ENCODE measurements around the gene MCTP2.
"Not testable (repeated sequence)": the region's sequence is repeated elsewhere in the genome, so short reads cannot be mapped to it uniquely, and the experiment has no call there.

Gene MCTP2

GRCh38 chr15:94257776-94258175 is 26.4 kb downstream of the MCTP2 start:
- DNase-seq; in situ Hi-C loops (cut with HindIII; ENCODE audit: low pct_ligation_motif_present, low pct_unique_long_range_greater_than_20kb, low sequenced_read_pairs): not testable (repeated sequence)

GRCh38 chr15:94258246-94258645 is 26.9 kb downstream of the MCTP2 start:
- DNase-seq, result no peak
- in situ Hi-C loops (cut with HindIII; ENCODE audit: low pct_ligation_motif_present, low pct_unique_long_range_greater_than_20kb, low sequenced_read_pairs), result no loop called here

GRCh38 chr15:94259121-94259751 is 27.9 kb downstream of the MCTP2 start:
- no peak for DNase-seq

GRCh38 chr15:94259863-94260262 is 28.5 kb downstream of the MCTP2 start:
- in situ Hi-C loops (cut with HindIII; ENCODE audit: low pct_ligation_motif_present, low pct_unique_long_range_greater_than_20kb, low sequenced_read_pairs), result no loop called here
- DNase-seq, result no peak

More at GRCh38 chr15:94259121-94259751, 27.9 kb downstream of the MCTP2 start:
- in situ Hi-C loops (cut with HindIII; ENCODE audit: low pct_ligation_motif_present, low pct_unique_long_range_greater_than_20kb, low sequenced_read_pairs), result no loop called here

GRCh38 chr15:94262201-94262600 is 30.8 kb downstream of the MCTP2 start:
- in situ Hi-C loops (cut with HindIII; ENCODE audit: low pct_ligation_motif_present, low pct_unique_long_range_greater_than_20kb, low sequenced_read_pairs), result no loop called here
- no peak for DNase-seq

GRCh38 chr15:94263341-94264273 is 32.2 kb downstream of the MCTP2 start:
- no peak for DNase-seq
- in situ Hi-C loops (cut with HindIII; ENCODE audit: low pct_ligation_motif_present, low pct_unique_long_range_greater_than_20kb, low sequenced_read_pairs), result no loop called here

GRCh38 chr15:94265009-94265408 is 33.6 kb downstream of the MCTP2 start:
- in situ Hi-C loops (cut with HindIII; ENCODE audit: low pct_ligation_motif_present, low pct_unique_long_range_greater_than_20kb, low sequenced_read_pairs), result no loop called here

GRCh38 chr15:94265982-94266381 is 34.6 kb downstream of the MCTP2 start:
- no peak for DNase-seq
- in situ Hi-C loops (cut with HindIII; ENCODE audit: low pct_ligation_motif_present, low pct_unique_long_range_greater_than_20kb, low sequenced_read_pairs), result no loop called here

More at GRCh38 chr15:94265009-94265408, 33.6 kb downstream of the MCTP2 start:
- DNase-seq, result no peak

- in situ Hi-C loops (cut with HindIII; ENCODE audit: low pct_ligation_motif_present, low pct_unique_long_range_greater_than_20kb, low sequenced_read_pairs), result no loop called here
- no peak for DNase-seq
Measured at GRCh38 chr15:94266789-94267188, 35.4 kb downstream of the MCTP2 start.

GRCh38 chr15:94269954-94270353 is 38.6 kb downstream of the MCTP2 start:
- in situ Hi-C loops (cut with HindIII; ENCODE audit: low pct_ligation_motif_present, low pct_unique_long_range_greater_than_20kb, low sequenced_read_pairs), result no loop called here
- DNase-seq, result no peak

- in situ Hi-C loops (cut with HindIII; ENCODE audit: low pct_ligation_motif_present, low pct_unique_long_range_greater_than_20kb, low sequenced_read_pairs), result no loop called here
- no peak for DNase-seq
Measured at GRCh38 chr15:94270570-94270969, 39.2 kb downstream of the MCTP2 start.

- in situ Hi-C loops (cut with HindIII; ENCODE audit: low pct_ligation_motif_present, low pct_unique_long_range_greater_than_20kb, low sequenced_read_pairs), result no loop called here
- DNase-seq, result no peak
Measured at GRCh38 chr15:94272251-94272898, 41.0 kb downstream of the MCTP2 start.

GRCh38 chr15:94273826-94274225 is 42.5 kb downstream of the MCTP2 start:
- in situ Hi-C loops (cut with HindIII; ENCODE audit: low pct_ligation_motif_present, low pct_unique_long_range_greater_than_20kb, low sequenced_read_pairs), result no loop called here
- no peak for DNase-seq

- in situ Hi-C loops (cut with HindIII; ENCODE audit: low pct_ligation_motif_present, low pct_unique_long_range_greater_than_20kb, low sequenced_read_pairs), result no loop called here
- DNase-seq, result no peak
Measured at GRCh38 chr15:94274745-94275144, 43.4 kb downstream of the MCTP2 start.

- DNase-seq, result no peak
- in situ Hi-C loops (cut with HindIII; ENCODE audit: low pct_ligation_motif_present, low pct_unique_long_range_greater_than_20kb, low sequenced_read_pairs), result no loop called here
Measured at GRCh38 chr15:94277485-94277884, 46.1 kb downstream of the MCTP2 start.

GRCh38 chr15:94279736-94280135 is 48.4 kb downstream of the MCTP2 start:
- DNase-seq, result no peak
- in situ Hi-C loops (cut with HindIII; ENCODE audit: low pct_ligation_motif_present, low pct_unique_long_range_greater_than_20kb, low sequenced_read_pairs), result no loop called here

- DNase-seq, result no peak
- in situ Hi-C loops (cut with HindIII; ENCODE audit: low pct_ligation_motif_present, low pct_unique_long_range_greater_than_20kb, low sequenced_read_pairs), result no loop called here
Measured at GRCh38 chr15:94280301-94280700, 48.9 kb downstream of the MCTP2 start.

- no peak for DNase-seq
- in situ Hi-C loops (cut with HindIII; ENCODE audit: low pct_ligation_motif_present, low pct_unique_long_range_greater_than_20kb, low sequenced_read_pairs), result no loop called here
Measured at GRCh38 chr15:94282269-94283250, 51.2 kb downstream of the MCTP2 start.

Data from ACHN (cell line).